Peyer's patch (tissue), 4 donors: ENCODE measurements around the gene PTPN6.

ENCODE experiments used
- CTCF ChIP-seq, 6 experiments: fragments of 450-650 bp in 4 of 6; fragments of 200-600 bp in 2 of 6; sonication (generic) in 1 of 6; IDR thresholded peaks; one replicate each; pipeline ENCODE4 v1.5.1; 2017 to 2019; ENCODE audit warnings: antibody characterized with exemption in 6 of 6, mild to moderate bottlenecking in 3 of 6, moderate library complexity in 1 of 6
- POLR2A ChIP-seq, 2 donors: fragments of 450-650 bp; IDR thresholded peaks; one replicate each; pipeline ENCODE4 v1.5.1; 2017; ENCODE audit warnings: antibody characterized with exemption in 2 of 2, mild to moderate bottlenecking in 2 of 2, moderate library complexity in 2 of 2

GRCh38 chr12:6912164-6912935 is 38.8 kb upstream of the PTPN6 start:
- TF ChIP-seq CTCF (IDR thresholded peaks at IDR 0.05) = no peak
- TF ChIP-seq POLR2A (IDR thresholded peaks at IDR 0.05) = no peak
